CMK (cell line): ENCODE measurements around the gene CTBP1.
A peak's percentile ranks its signal among the peaks of the same experiment; 100 is the strongest.

Source experiments
- DNase-seq: peaks from one replicate; pipeline ENCODE4 v3.0.0-alpha.2; 2010; ENCODE audit warnings: low read depth

Gene CTBP1

DNA sequence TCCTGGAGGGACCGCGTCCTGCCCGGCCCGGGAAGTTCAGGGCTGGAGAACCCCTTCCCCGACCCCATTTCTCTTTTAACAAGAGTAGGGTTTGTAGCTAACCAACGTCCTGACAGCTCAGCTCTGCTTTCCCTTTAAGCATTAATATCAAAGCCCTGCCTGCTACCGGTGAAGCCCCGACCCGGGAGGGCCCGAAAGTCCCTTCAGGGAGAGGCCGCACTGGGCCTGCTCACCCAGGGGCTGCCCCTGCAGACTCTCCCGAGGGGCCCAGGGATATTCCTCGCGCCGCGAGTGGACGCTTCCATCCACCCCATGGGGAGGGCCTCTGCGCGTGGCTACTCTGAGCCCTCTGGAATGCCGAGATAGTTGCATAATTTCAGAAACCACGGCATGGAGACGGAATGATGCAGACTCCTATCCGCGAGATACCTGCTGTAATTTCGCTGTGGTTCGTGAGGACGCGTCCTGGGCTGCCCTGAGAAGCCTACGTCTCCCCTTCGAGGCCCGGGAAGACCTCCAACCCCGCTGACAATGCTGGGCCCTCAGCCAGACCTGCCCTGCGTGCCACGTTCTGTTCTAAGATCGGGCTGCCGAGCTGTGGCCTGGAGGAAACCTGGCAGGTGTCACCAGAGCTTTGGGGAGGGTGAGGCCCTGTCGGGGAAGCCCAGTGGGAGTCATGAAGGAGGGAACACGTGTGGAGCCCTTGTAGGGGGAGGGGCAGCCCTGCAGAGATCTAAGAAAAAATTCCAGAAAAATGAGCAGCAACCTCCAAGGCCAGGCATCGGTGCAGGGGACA, 999 bp upstream of the CTBP1 start:
- no peak for DNase-seq

DNA sequence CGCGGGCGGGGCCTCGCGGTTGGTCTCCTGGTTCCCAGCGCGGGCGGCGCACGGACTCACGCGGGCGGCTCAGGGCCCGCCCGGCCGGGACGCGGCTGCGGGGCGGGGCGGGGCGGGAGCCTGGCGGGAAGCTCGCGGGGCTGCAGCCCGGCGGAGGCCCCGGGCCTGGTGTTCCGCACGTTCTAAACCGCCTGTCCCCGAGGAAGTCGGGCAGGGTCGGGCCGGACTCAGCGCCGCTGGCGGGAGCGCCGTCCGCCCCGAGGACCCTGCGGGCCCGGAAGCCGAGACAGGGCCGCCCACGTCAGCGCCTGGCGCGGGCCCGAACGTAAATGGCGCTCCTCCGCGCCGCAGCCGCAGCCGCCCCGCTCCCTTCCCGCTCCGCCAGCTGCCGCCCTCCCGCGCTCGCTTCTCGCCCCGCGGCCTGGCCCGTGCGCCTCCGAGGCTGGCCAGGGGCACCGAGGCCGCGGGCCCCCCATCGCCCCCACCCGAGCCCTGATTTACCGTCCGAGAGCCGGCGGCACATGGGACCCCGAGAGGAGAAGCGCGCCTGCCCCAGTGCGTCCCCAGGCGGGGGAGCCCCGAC, 309 bp upstream of the CTBP1 start:
- peak; percentile 52 for DNase-seq

GRCh38 chr4:1247864-1248244, 1.1 kb downstream of the CTBP1 start:
- no peak for DNase-seq

DNA sequence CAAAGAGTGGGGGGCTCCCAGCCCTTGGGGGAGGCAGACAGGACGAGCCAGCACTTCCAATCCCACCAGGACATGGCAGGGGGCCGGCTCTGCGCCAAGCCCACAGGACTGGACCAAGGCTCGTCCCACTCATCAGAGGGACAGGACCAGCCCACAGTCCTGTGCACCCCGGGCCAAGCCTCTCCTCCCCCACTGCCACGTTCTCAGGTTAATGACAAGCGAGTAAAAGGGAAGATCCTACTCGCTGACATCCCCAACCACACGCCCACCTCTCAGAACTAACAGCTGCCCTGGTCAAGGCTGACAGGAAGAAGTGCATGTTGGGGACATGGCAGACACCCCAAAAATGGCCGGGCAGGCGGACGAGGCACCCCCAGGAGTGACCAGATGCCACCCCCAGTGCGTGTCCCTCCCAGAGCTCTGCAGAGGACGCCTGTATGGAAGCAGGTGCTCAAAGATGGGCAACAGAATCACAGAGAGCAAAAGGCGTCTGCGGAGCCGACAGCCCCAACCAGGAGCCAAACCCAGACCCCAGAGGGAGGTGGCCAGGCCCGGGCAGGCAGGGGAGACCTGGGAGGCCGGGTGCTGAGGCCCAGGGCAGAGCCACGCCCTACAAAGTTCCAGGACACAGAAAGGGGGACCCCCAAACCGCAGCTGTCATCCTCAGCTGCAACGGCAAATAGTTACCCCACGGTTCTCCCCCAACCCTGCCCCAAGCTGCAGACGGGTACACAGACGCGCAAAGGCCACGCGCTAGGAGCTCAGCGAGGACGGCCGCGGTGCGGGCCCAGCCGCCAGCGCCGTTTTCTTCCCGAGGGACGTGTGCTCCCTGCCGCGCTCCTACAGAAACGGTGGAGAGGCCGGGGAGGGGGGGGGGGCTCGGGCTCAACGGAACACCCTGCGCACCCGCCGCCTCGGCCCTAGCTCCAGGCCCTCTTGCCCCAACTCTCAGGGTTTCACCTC, 1.7 kb downstream of the CTBP1 start:
- DNase-seq, result no peak

DNA sequence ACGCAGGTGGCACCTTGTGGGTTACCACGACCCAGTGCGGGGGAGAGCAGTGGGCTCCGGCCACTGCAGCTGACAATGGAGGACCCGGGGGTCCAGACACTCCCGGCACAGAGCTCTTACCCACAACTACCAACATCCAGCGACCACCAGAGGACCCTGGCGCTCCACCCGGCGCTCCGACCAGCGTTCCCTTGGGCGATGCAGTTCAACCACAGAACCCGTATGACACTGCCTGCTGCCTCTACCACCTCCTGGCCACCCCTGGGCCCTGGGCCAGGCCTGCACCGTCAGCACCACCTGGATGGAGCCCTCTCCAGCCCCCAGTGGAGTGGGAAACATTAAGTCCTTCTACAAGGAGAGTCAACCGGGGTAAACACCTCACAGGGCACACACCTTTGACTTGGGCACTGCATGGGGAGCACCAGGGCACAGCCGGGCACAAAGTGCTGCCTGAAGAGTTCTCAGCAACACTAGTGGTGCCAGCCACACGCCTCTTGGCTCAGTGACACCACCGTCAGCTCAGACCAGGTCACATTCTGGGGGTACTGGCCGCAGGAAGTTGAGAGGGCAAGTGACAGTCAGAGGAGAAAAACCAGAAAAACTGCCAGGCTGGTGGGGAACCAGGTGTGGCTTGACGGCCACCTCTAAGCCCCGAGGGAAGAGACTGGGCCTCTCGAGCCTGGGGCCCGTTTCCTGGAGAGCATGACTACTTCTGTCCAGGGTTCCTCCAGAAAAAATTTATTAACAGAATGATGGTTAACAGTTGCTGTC, 2.6 kb downstream of the CTBP1 start:
- no peak for DNase-seq

GRCh38 chr4:1245481-1246051, 3.4 kb downstream of the CTBP1 start:
- DNase-seq, result no peak

DNA sequence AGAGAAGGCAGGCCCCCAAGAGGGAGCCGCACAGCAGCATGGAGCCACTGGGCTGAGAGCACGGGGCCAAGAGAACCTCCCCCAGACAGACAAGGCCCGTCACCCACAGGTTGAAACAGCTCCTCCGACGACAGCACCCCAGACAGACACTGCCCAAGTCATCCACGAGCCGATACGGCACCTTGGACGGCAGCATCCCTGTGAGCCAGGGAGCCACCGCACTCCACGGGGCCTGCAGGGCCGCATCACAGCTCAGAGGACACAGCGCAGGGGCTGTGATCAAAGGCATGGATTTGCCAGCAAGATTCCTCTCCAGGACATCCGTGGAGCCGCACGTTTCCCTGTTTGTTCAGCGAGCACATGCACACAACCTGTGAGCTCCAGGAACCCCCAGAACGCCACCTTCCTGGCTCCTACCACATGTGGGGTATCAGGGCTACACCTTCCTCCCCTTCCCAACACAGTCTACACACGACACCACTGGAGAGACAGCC, 3.9 kb downstream of the CTBP1 start:
- DNase-seq, result no peak

- no peak for DNase-seq
These were observed 4.6 kb downstream of the CTBP1 start for GRCh38 chr4:1244081-1244977.

GRCh38 chr4:1243451-1244080, 5.4 kb downstream of the CTBP1 start:
- no peak for DNase-seq

DNA sequence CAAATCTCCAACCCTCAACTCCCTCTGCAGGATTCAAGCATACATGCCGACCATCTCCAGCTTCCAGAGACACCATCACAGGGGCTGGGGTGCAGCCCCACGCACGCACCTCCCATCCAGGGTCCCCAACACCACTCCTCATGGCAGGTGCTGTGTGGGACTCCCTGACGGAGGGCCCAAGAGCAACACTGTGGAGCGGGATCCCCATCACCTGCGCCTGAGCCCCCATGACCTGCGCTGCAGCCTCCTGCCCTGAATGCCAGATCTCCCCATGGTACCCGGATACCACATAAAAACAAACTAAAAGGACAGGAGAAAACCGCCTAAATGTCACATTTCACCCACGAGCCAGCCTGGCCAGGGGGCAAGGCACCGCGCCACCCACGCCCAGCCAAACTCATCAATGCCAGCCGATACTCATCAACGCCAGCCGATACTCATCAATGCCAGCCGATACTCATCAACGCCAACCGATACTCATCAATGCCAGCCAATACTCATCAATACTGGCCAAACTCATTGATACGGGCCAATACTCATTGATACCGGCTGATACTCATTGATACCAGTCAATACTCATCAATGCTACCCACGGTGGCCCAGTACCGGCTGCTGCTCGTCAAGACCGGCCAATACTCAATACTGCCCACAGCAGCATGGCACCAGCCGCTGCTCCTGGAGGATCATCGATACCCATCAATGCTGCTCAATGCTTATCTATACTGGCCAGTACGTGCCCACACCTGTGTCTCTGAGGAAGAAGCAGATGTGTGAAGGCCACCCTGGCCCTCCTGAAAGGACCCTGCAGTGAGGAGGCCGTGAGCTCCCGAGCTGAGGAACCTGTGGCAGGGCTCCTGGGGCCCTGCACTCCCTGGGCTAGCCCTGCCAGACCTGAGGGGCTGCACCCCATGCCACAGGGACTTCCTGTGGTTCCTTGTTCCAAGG, 6.2 kb downstream of the CTBP1 start:
- DNase-seq, result no peak

GRCh38 chr4:1241936-1242505, 6.9 kb downstream of the CTBP1 start:
- no peak for DNase-seq

- no peak for DNase-seq
These were observed 7.4 kb downstream of the CTBP1 start for GRCh38 chr4:1241466-1241935.

DNA sequence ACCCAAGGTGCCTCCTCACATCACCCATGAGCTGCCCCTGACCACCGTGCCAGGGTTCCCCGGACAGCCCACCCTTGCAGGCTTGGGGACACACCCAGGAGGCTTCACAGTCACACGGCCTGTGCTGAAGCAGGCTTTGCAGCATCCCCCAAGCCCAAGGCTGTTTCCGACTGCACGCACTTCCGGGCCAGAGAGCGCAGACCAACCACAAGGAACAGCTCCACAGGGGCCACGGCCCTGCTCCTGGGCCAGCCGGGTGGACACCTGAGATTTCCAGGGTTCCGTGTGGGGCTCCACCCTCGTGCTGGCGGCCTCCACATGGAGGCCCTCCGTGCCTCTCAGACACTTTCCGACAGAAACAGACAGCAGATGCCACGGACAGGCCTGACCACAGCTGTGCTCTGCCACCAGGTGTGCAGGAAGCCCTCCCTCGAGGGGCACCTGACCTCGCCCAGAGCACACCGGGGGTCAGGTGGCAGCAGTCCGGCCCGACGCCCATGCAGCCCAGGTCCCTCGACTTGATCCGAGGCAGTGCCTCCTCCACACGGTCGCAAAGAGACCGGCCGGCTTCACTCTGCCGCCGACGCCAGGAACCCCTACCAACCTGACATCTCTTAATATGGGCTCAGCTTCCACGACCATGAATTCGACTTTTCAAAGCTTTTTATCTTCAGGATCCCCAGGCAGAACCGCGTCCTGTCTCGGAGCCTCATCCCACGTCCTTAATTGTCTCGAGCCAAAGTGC, 8.0 kb downstream of the CTBP1 start:
- no peak for DNase-seq

GRCh38 chr4:1239950-1240307, 9.0 kb downstream of the CTBP1 start:
- no peak for DNase-seq

DNA sequence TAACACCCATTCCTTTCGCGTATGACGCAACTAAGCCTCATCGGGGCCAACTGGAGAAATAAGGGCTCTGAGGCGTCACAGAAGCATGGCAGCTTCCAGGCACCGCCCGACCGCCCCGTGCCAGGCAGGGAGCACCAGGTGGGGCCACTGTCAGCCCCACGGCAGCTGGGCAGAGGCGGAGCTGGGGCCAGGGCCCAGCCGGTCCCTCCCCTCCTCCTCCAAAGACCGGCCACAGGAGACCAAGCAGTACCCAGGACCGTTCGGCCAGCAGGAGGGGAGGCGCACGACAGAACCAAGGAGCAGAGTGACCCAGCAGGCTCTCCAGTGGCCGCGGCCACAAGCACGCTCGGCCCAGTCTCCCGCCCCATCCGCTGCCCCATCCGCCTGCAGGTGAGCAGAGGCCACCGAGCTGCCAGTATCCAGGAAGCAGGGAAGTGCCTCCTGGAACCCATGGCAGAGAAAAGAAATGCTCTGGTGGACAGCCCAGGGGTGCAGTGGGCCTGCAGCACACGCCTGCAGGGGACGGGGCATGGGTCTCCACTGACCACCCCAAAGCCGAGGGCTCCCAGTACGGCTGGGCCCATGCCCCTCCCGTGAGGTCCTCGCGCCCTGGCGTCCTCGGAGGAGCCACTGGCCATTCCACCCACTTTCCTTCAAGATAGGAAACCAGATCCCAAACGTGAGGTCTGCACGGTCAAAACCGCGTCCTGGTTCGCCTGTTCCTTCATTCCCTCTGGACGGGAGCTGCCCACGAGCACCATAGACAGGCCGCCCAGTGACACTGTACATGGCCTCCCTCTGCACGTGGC, 9.6 kb downstream of the CTBP1 start:
- DNase-seq, result no peak

DNA sequence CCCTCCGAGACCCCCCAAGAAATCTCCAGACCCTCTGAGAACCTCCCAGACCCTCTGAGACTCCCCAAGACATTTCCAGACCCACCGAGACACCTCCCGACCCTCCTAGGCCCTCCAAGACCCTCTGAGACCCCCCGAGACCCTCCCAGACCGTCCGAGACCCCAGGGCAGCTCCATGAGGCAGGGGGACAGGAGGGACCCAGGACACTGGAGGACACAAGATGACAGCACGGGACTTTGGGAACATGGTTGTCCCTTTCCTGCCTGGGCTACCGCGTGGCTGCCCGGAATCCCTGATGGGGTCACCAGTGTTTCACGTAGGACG, 10.3 kb downstream of the CTBP1 start:
- no peak for DNase-seq
